NOMO-1 (cell line): ENCODE measurements around the gene TXNRD1.
"Not testable (repeated sequence)": the region's sequence is repeated elsewhere in the genome, so short reads cannot be mapped to it uniquely, and the experiment has no call there.

Experiments used
- DNase-seq, 2 experiments: peaks; one replicate each; lab custom pipeline; 2025; ENCODE audit not compliant: unreplicated experiment in 2 of 2; lab: John Stamatoyannopoulos, UW

TXNRD1 gene

GRCh38 chr12:104319028-104319427, 103.4 kb downstream of the TXNRD1 start:
- no peak for DNase-seq

- no peak for DNase-seq
These were observed 104.5 kb downstream of the TXNRD1 start for GRCh38 chr12:104319918-104320626.

- DNase-seq, result no peak
These were observed 105.0 kb downstream of the TXNRD1 start for GRCh38 chr12:104320627-104321024.

- no peak for DNase-seq
These were observed 106.4 kb downstream of the TXNRD1 start for GRCh38 chr12:104321949-104322348.

- not testable (repeated sequence) for DNase-seq
These were observed 107.0 kb downstream of the TXNRD1 start for GRCh38 chr12:104322533-104322932.

GRCh38 chr12:104323899-104324298, 108.3 kb downstream of the TXNRD1 start:
- DNase-seq, result no peak

GRCh38 chr12:104328278-104328677, 112.7 kb downstream of the TXNRD1 start:
- DNase-seq, result not testable (repeated sequence)

- no peak for DNase-seq
These were observed 113.2 kb downstream of the TXNRD1 start for GRCh38 chr12:104328790-104329189.

- DNase-seq, result no peak
These were observed 114.3 kb downstream of the TXNRD1 start for GRCh38 chr12:104329707-104330532.

GRCh38 chr12:104331376-104331775, 115.8 kb downstream of the TXNRD1 start:
- no peak for DNase-seq

GRCh38 chr12:104332273-104332672, 116.7 kb downstream of the TXNRD1 start:
- DNase-seq, result not testable (repeated sequence)

- DNase-seq, result no peak
These were observed 118.2 kb downstream of the TXNRD1 start for GRCh38 chr12:104333692-104334255.

GRCh38 chr12:104334581-104334980, 119.0 kb downstream of the TXNRD1 start:
- DNase-seq, result no peak

GRCh38 chr12:104336115-104336514, 120.5 kb downstream of the TXNRD1 start:
- no peak for DNase-seq

- no peak for DNase-seq
These were observed 121.5 kb downstream of the TXNRD1 start for GRCh38 chr12:104337030-104337558.

- no peak for DNase-seq
These were observed 124.1 kb downstream of the TXNRD1 start for GRCh38 chr12:104339663-104340062.

GRCh38 chr12:104340177-104340576, 124.6 kb downstream of the TXNRD1 start:
- no peak for DNase-seq

GRCh38 chr12:104340925-104341611, 125.5 kb downstream of the TXNRD1 start:
- DNase-seq, result no peak

- DNase-seq, result no peak
These were observed 126.6 kb downstream of the TXNRD1 start for GRCh38 chr12:104342147-104342546.

GRCh38 chr12:104342635-104343249, 127.2 kb downstream of the TXNRD1 start:
- DNase-seq, result no peak
